ENCODE results near the gene SIRPG. TPM values are rescaled to one million over a fixed set of nuclear protein-coding genes. Genes with fewer than 3 reads are reported as not detected.

Gene SIRPG
- polyA plus RNA-seq, 2 of the 4 experiments (the other 2 are of a cell fraction), result not detected

DNA sequence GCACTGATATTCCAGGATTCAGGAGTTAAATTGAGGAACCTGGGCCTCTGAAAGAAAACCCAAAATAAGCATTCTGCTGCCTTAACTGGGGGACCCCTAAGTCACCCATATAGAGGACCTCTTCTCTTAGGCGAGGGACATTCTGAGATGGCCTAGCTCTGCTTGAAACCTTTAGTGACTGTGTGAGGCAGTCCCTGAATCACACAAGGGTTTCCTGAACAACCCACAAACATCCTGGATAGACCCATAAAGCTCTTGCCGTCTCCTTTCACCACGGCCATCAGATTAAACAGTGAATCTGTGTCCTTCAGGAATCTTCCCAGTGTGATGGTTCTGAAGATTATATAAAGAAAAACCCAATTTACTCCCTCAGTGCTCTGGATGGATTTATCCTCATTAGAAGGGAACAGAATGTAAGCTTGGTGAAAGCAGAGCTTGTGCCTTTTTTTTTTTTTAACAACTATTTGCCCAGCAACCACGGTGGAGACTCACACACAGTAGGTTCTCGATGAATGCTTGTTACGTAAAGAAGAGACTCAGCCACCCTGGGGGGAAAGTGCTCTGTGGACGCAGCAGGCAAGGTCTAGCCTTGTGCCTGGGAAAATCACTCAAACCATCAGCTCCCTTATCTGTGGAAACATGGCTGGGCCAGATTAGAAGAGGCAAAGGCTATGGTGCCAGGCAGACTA lies 39.1 kb upstream of the SIRPG start:
- ChIA-PET POLR2A (no interaction called here), CTCF (interaction anchor here (0.6 to 1.9 kb wide), 3 partner anchors 37 to 201 kb away, joined by 3 to 4 read pairs (median 3); no protein-coding TSS in a partner anchor)
- TF ChIP-seq SREBF2 (IDR thresholded peaks at IDR 0.05), result no peak
- no peak for TF ChIP-seq RNF2 (IDR thresholded peaks at IDR 0.05; ENCODE audit: borderline replicate concordance, low read depth)
- TF ChIP-seq JUN (IDR thresholded peaks at IDR 0.05), result no peak
- TF ChIP-seq CEBPB (IDR thresholded peaks at IDR 0.05), result no peak
- TF ChIP-seq NPAS2 (CRISPR knock-in tag; IDR thresholded peaks at IDR 0.05; ENCODE audit: borderline replicate concordance), result no peak
- TF ChIP-seq USF2 (IDR thresholded peaks at IDR 0.05), result no peak
- no peak for TF ChIP-seq RFX5 (IDR thresholded peaks at IDR 0.05)
- TF ChIP-seq EHF (CRISPR knock-in tag; IDR thresholded peaks at IDR 0.05), result no peak
- no peak for TF ChIP-seq SMC3 (IDR thresholded peaks at IDR 0.05)
- TF ChIP-seq FOSL2 (IDR thresholded peaks at IDR 0.05), result no peak
- TF ChIP-seq FOSL2 (CRISPR knock-in tag; IDR thresholded peaks at IDR 0.05), result no peak
- no peak for TF ChIP-seq PHF8 (IDR thresholded peaks at IDR 0.05; ENCODE audit: borderline replicate concordance, low read depth)
- TF ChIP-seq CBX8 (IDR thresholded peaks at IDR 0.05), result no peak
- TF ChIP-seq, protein P1, sequence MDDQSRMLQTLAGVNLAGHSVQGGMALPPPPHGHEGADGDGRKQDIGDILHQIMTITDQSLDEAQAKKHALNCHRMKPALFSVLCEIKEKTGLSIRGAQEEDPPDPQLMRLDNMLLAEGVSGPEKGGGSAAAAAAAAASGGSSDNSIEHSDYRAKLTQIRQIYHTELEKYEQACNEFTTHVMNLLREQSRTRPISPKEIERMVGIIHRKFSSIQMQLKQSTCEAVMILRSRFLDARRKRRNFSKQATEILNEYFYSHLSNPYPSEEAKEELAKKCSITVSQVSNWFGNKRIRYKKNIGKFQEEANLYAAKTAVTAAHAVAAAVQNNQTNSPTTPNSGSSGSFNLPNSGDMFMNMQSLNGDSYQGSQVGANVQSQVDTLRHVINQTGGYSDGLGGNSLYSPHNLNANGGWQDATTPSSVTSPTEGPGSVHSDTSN (IDR thresholded peaks at IDR 0.05), result no peak
- TF ChIP-seq, protein P2, sequence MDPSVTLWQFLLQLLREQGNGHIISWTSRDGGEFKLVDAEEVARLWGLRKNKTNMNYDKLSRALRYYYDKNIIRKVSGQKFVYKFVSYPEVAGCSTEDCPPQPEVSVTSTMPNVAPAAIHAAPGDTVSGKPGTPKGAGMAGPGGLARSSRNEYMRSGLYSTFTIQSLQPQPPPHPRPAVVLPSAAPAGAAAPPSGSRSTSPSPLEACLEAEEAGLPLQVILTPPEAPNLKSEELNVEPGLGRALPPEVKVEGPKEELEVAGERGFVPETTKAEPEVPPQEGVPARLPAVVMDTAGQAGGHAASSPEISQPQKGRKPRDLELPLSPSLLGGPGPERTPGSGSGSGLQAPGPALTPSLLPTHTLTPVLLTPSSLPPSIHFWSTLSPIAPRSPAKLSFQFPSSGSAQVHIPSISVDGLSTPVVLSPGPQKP (IDR thresholded peaks at IDR 0.05; ENCODE audit: low read depth, low read length), result no peak
- TF ChIP-seq E2F6 (IDR thresholded peaks at IDR 0.05; ENCODE audit: borderline replicate concordance, low read depth), result no peak
- DNase-seq (ENCODE audit: low read depth in 1 of 2, low spot score in 1 of 2) (no peak), FAIRE-seq (no peak), ATAC-seq (no peak)
- Histone ChIP-seq H3K9me3 (no peaks in the 10 kb centered on the region), H3K4me2 (no peak overlapping the region), H3K27ac (no peak overlapping the region), H3K4me1 (no peaks in the 10 kb centered on the region), H3K4me3 (no peak overlapping the region)
- 24% methylated on average over 7 of the region's 7 CpGs for WGBS (ENCODE audit: missing lambda C conversion rate)

DNA sequence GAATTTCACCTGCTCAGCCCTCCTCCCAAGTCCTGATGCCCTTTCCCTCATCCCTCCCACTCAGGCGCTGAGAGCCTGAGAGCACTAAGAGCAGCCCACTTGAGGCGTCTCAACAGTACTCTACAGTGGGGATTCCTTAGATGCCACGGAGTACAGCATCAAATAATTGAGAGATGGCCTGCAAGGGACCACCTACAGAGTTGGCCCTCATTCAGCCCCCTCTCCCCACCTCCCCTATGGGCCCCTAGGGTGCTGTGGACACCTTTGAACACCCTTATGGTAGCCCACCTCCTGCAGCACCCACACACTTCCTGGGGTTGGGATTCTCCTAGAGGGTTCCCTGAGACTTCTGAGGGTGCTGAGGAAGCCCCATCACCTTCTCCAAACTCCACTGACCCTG lies 37.1 kb upstream of the SIRPG start:
- WGBS (ENCODE audit: missing lambda C conversion rate), result 5% methylated on average over 3 of the region's 3 CpGs
- Histone ChIP-seq H3K9me3 (no peaks in the 10 kb centered on the region), H3K27ac (no peak overlapping the region), H3K4me1 (no peaks in the 10 kb centered on the region), H3K4me3 (no peak overlapping the region), H3K4me2 (no peak overlapping the region)
- FAIRE-seq, result no peak
- no peak for ATAC-seq
- DNase-seq (ENCODE audit: low read depth in 1 of 2, low spot score in 1 of 2), result no peak
- TF ChIP-seq MAFK (IDR thresholded peaks at IDR 0.05; ENCODE audit: partially characterized antibody) (no peak), GATA3 (IDR thresholded peaks at IDR 0.05; ENCODE audit: borderline replicate concordance) (no peak), JUNB (IDR thresholded peaks at IDR 0.05) (no peak), HES2 (IDR thresholded peaks at IDR 0.05) (no peak), ZFP36 (IDR thresholded peaks at IDR 0.05; ENCODE audit: borderline replicate concordance, partially characterized antibody) (no peak), FOSB (CRISPR knock-in tag; IDR thresholded peaks at IDR 0.05) (no peak), JUN (IDR thresholded peaks at IDR 0.05) (no peak), SMC3 (IDR thresholded peaks at IDR 0.05) (no peak), CTCF (IDR thresholded peaks at IDR 0.05) (no peak), CBX8 (IDR thresholded peaks at IDR 0.05) (no peak), RNF2 (IDR thresholded peaks at IDR 0.05; ENCODE audit: borderline replicate concordance, low read depth) (no peak)
- TF ChIP-seq, protein P3, sequence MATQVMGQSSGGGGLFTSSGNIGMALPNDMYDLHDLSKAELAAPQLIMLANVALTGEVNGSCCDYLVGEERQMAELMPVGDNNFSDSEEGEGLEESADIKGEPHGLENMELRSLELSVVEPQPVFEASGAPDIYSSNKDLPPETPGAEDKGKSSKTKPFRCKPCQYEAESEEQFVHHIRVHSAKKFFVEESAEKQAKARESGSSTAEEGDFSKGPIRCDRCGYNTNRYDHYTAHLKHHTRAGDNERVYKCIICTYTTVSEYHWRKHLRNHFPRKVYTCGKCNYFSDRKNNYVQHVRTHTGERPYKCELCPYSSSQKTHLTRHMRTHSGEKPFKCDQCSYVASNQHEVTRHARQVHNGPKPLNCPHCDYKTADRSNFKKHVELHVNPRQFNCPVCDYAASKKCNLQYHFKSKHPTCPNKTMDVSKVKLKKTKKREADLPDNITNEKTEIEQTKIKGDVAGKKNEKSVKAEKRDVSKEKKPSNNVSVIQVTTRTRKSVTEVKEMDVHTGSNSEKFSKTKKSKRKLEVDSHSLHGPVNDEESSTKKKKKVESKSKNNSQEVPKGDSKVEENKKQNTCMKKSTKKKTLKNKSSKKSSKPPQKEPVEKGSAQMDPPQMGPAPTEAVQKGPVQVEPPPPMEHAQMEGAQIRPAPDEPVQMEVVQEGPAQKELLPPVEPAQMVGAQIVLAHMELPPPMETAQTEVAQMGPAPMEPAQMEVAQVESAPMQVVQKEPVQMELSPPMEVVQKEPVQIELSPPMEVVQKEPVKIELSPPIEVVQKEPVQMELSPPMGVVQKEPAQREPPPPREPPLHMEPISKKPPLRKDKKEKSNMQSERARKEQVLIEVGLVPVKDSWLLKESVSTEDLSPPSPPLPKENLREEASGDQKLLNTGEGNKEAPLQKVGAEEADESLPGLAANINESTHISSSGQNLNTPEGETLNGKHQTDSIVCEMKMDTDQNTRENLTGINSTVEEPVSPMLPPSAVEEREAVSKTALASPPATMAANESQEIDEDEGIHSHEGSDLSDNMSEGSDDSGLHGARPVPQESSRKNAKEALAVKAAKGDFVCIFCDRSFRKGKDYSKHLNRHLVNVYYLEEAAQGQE (IDR thresholded peaks at IDR 0.05), result no peak
- CTCF ChIA-PET, result interaction anchor here (1.4 kb wide), 1 partner anchor 83 kb away, joined by 3 read pairs; no protein-coding TSS in a partner anchor
- POLR2A ChIA-PET, result no interaction called here
